ENCODE results near the gene GPSM1. TPM values are rescaled to one million over a fixed set of nuclear protein-coding genes. Genes with fewer than 3 reads are reported as not detected.

The GPSM1 gene
- total RNA-seq, 4 donors from 2014 or later, result 28.8 to 95.1 (median 38.1) TPM

- 76 to 83% methylated on average over 24 of the region's 38 CpGs for WGBS, 2 donors
- no peak overlapping the region for H3K4me3 ChIP-seq
- no peaks in the 10 kb centered on the region for H3K9me3 ChIP-seq
- DNase-seq (ENCODE audit: low spot score in 2 of 2), result no peak
- peaks cover 0 to 75% (median 34%) of the 10 kb centered on the region in 4 donors for H3K4me1 ChIP-seq
- peak overlapping the region; percentile 67 to 98 (median 84) for H3K27ac ChIP-seq
- no peaks in the 10 kb centered on the region for H3K27me3 ChIP-seq
- TF ChIP-seq CTCF (IDR thresholded peaks at IDR 0.05), result no peak
- H3K36me3 ChIP-seq, result peaks cover 0 to 30% (median 0%) of the 10 kb centered on the region in 3 donors
Measured at GRCh38 chr9:136359774-136360718, 32.7 kb downstream of the GPSM1 start.

DNA sequence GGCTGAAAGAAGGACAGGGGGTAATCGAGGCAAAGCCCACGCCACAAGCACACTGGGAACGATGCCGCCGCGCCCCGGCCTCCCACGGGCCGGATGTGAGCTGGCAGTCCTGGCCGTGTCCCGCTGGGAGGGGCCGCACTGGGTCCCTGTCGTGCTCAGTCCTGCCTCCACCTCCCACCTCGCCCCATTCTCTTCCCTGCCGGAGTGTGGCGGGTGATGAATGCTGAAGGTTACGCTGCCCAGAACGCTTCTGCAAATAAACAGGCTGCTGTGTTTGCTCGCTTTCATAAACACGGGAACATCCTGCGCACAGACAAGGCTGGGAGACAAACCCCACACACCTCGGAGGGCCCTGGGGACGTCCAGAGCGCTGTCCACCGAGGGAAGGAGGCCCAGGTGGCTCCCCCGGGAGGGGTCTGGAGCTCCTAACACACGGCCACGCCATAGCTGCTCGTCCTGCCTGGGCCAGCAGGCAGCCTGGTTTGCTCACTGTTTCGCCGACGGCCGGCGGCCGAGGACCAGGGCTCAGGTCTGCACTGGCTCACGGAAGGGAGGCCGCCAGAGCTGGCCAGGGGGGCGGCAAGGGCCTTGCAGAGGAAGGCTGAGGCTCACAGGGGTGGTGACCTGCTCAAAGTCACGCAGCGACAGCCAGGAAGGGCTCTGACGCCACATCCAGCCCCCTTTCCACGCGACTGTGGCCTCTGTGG lies 33.9 kb downstream of the GPSM1 start:
- peak overlapping the region; percentile 67 to 98 (median 84) for H3K27ac ChIP-seq

DNA sequence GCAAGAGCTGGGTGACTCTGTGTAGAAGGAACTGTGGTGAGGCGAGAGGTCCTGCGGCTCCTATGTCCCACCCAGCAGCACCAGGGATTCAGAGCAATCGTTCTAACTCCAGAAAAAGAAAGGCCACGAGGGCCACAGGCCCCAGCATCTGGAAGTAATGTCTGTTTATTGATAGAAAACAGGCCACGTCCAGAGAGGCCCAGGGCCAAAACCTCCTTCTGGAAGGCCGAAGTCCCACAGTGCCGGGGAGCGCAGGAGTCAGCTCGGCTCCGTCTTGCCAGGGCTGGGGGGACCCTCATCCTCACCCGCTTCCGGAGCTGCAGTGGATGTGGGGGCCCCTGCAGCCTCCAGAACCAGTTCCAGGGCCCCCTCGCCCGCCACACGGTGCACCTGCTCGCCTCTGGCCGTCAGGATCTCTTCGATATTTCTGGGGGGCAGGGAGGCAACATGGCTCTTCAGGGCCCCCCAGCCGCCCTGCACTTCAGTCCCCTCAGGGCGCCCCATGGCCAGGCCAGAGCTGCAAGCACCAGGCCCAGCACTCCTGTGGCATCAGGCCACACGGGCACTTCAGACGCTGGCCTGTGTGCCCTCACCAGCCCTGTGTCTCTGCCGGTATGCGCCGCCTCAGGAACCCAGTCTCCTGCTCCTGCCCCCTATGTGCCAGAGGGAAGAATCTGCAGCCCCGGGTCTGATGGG lies 34.6 kb downstream of the GPSM1 start:
- TF ChIP-seq CTCF (IDR thresholded peaks at IDR 0.05) (no peak), POLR2A (IDR thresholded peaks at IDR 0.05) (no peak), EP300 (IDR thresholded peaks at IDR 0.05) (no peak)
- Histone ChIP-seq H3K27me3 (no peaks in the 10 kb centered on the region), H3K4me1 (peaks cover 0 to 67% (median 21%) of the 10 kb centered on the region in 4 donors), H3K4me3 (no peak overlapping the region), H3K9me3 (no peaks in the 10 kb centered on the region), H3K36me3 (peaks cover 0 to 24% (median 0%) of the 10 kb centered on the region in 3 donors), H3K27ac (peak overlapping the region; percentile 68 to 98 (median 84))
- WGBS, 2 donors, result 58% methylated on average over 14 to 16 of the region's 26 CpGs
- DNase-seq (ENCODE audit: low spot score in 2 of 2), result peak in 1 of 2 donors; percentile 30

More for the DNA sequence above, 33.9 kb downstream of the GPSM1 start:
- TF ChIP-seq POLR2A (IDR thresholded peaks at IDR 0.05) (no peak), EP300 (IDR thresholded peaks at IDR 0.05) (peak; percentile 20 to 75)
- Histone ChIP-seq H3K9me3 (no peaks in the 10 kb centered on the region), H3K27me3 (no peaks in the 10 kb centered on the region), H3K36me3 (peaks cover 0 to 30% (median 0%) of the 10 kb centered on the region in 3 donors), H3K4me3 (no peak overlapping the region), H3K4me1 (peaks cover 0 to 74% (median 25%) of the 10 kb centered on the region in 4 donors)
- 51 to 59% methylated on average over 24 to 41 of the region's 43 CpGs for WGBS, 2 donors
- DNase-seq (ENCODE audit: low spot score in 2 of 2), result no peak

GRCh38 chr9:136362450-136362784 lies 35.1 kb downstream of the GPSM1 start:
- no peaks in the 10 kb centered on the region for H3K9me3 ChIP-seq
- 69 to 77% methylated on average over 2 to 3 of the region's 6 CpGs for WGBS, 2 donors
- no peaks in the 10 kb centered on the region for H3K27me3 ChIP-seq
- H3K4me3 ChIP-seq, result peak overlapping the region in 1 of 4 donors; percentile 86
- H3K36me3 ChIP-seq, result peaks cover 0 to 19% (median 0%) of the 10 kb centered on the region in 3 donors
- no peak for DNase-seq (ENCODE audit: low spot score in 2 of 2)
- TF ChIP-seq EP300 (IDR thresholded peaks at IDR 0.05), result no peak
- peaks cover 0 to 63% (median 21%) of the 10 kb centered on the region in 4 donors for H3K4me1 ChIP-seq
- peak overlapping the region; percentile 68 to 98 (median 84) for H3K27ac ChIP-seq

GRCh38 chr9:136363106-136363948 lies 36.0 kb downstream of the GPSM1 start, which contains the start of gene DNLZ:
DNLZ (minus strand) TSS chr9:136363744; CDS start chr9:136363714, 30 bp downstream.
- Histone ChIP-seq H3K27me3 (no peaks in the 10 kb centered on the region), H3K4me3 (peak within 1 kb of the TSS; percentile 71 to 89 (median 84)), H3K4me1 (peaks cover 0 to 63% (median 21%) of the 10 kb centered on the region in 4 donors), H3K36me3 (peaks cover 0 to 10% (median 0%) of the 10 kb centered on the region in 3 donors), H3K9me3 (no peaks in the 10 kb centered on the region), H3K27ac (peak within 1 kb of the TSS; percentile 90 to 98 (median 93))
- peak; percentile 10 to 88 for TF ChIP-seq EP300 (IDR thresholded peaks at IDR 0.05)
- TF ChIP-seq POLR2A (IDR thresholded peaks at IDR 0.05), result peak; percentile 72 to 74
- TF ChIP-seq CTCF (IDR thresholded peaks at IDR 0.05), result peak; percentile 99 to 100 (median 100)
- peak; percentile 93 to 95 for DNase-seq (ENCODE audit: low spot score in 2 of 2)
- 0 to 2% methylated on average over 26 to 83 of the region's 97 CpGs for WGBS, 2 donors

All from tibial nerve (tissue), 4 donors.